ENCODE data around the gene MYO1B. TPM values are rescaled to one million over a fixed set of nuclear protein-coding genes. Genes with fewer than 3 reads are reported as not detected.

The MYO1B gene
- total and polyA plus RNA-seq, 3 experiments from 2014 or later: 0.12 to 4.6 (median 3.9) TPM

GRCh38 chr2:191204433-191204832 is 40.8 kb upstream of the MYO1B start:
- Histone ChIP-seq H3K27ac (ENCODE audit: low read depth, low read length) (peak overlapping the region; percentile 68), H3K9me3 (ENCODE audit: low read length) (no peaks in the 10 kb centered on the region), H3K4me3 (ENCODE audit: low read length) (peak overlapping the region; percentile 49), H3K36me3 (ENCODE audit: insufficient read depth, low read length) (no peaks in the 10 kb centered on the region), H3K27me3 (ENCODE audit: insufficient read depth, low read length, poor library complexity, severe bottlenecking) (no peaks in the 10 kb centered on the region), H3K4me1 (ENCODE audit: insufficient read depth, low read length) (peaks cover 43% of the 10 kb centered on the region)
- ChIA-PET POLR2A (no interaction called here), CTCF (interaction anchor here (1.3 to 3.5 kb wide), 3 partner anchors 11 to 40 kb away, joined by 3 to 13 read pairs (median 5); no protein-coding TSS in a partner anchor)
- DNase-seq: peak in 1 of 5 donors; percentile 48
- Mint-ChIP-seq H3K9me3 (no peaks in the 10 kb centered on the region), H3K36me3 (peaks cover 4 to 16% (median 13%) of the 10 kb centered on the region in 3 donors), H3K27ac (peak overlapping the region; percentile 85 to 99 (median 96)), H3K27me3 (no peaks in the 10 kb centered on the region), H3K4me1 (peaks cover 53 to 58% (median 57%) of the 10 kb centered on the region in 3 donors), H3K4me3 (peak overlapping the region; percentile 78 to 96 (median 90))

GRCh38 chr2:191206613-191207471 is 38.4 kb upstream of the MYO1B start:
- ChIA-PET CTCF (interaction anchor here (0.6 to 3.5 kb wide), 13 partner anchors 10 to 756 kb away, joined by 3 to 13 read pairs (median 3); partner anchors contain the start of gene STAT4), POLR2A (interaction anchor here (0.8 to 1.7 kb wide), 3 partner anchors 13 to 471 kb away, joined by 5 to 11 read pairs (median 6); partner anchors contain the start of genes NABP1 and STAT4)
- Mint-ChIP-seq H3K9me3 (peaks cover 0 to 3% (median 0%) of the 10 kb centered on the region in 5 donors), H3K36me3 (peaks cover 2 to 10% (median 10%) of the 10 kb centered on the region in 3 donors), H3K4me3 (peak overlapping the region; percentile 82 to 96 (median 92)), H3K27ac (peak overlapping the region; percentile 85 to 99 (median 96)), H3K4me1 (peaks cover 46 to 49% (median 49%) of the 10 kb centered on the region in 3 donors), H3K27me3 (no peaks in the 10 kb centered on the region)
- H3K36me3 ChIP-seq (ENCODE audit: insufficient read depth, low read length): no peaks in the 10 kb centered on the region
- no peaks in the 10 kb centered on the region for H3K9me3 ChIP-seq (ENCODE audit: low read length)
- no peaks in the 10 kb centered on the region for H3K27me3 ChIP-seq (ENCODE audit: insufficient read depth, low read length, poor library complexity, severe bottlenecking)
- peak overlapping the region; percentile 81 for H3K27ac ChIP-seq (ENCODE audit: low read depth, low read length)
- peaks cover 43% of the 10 kb centered on the region for H3K4me1 ChIP-seq (ENCODE audit: insufficient read depth, low read length)
- peak; percentile 29 to 78 (median 49) for DNase-seq
- H3K4me3 ChIP-seq (ENCODE audit: low read length): peak overlapping the region; percentile 52

- Mint-ChIP-seq H3K36me3 (peaks cover 5 to 12% (median 8%) of the 10 kb centered on the region in 3 donors), H3K4me1 (peaks cover 25 to 28% (median 27%) of the 10 kb centered on the region in 3 donors), H3K27me3 (no peaks in the 10 kb centered on the region), H3K4me3 (no peak overlapping the region), H3K27ac (no peak overlapping the region), H3K9me3 (peaks cover 0 to 10% (median 7%) of the 10 kb centered on the region in 5 donors)
- peaks cover 24% of the 10 kb centered on the region for H3K4me1 ChIP-seq (ENCODE audit: insufficient read depth, low read length)
- DNase-seq: no peak
- no peaks in the 10 kb centered on the region for H3K36me3 ChIP-seq (ENCODE audit: insufficient read depth, low read length)
- no peak overlapping the region for H3K4me3 ChIP-seq (ENCODE audit: low read length)
- ChIA-PET CTCF (interaction anchor here (1.9 kb wide), 1 partner anchor 9 kb away, joined by 10 read pairs; no protein-coding TSS in a partner anchor), POLR2A (no interaction called here)
- no peaks in the 10 kb centered on the region for H3K9me3 ChIP-seq (ENCODE audit: low read length)
- H3K27me3 ChIP-seq (ENCODE audit: insufficient read depth, low read length, poor library complexity, severe bottlenecking): no peaks in the 10 kb centered on the region
- H3K27ac ChIP-seq (ENCODE audit: low read depth, low read length): no peak overlapping the region
Observed at GRCh38 chr2:191209340-191209739, 35.9 kb upstream of the MYO1B start.

- Histone ChIP-seq H3K36me3 (ENCODE audit: insufficient read depth, low read length) (no peaks in the 10 kb centered on the region), H3K27ac (ENCODE audit: low read depth, low read length) (no peak overlapping the region), H3K4me1 (ENCODE audit: insufficient read depth, low read length) (peaks cover 6% of the 10 kb centered on the region), H3K4me3 (ENCODE audit: low read length) (no peak overlapping the region), H3K27me3 (ENCODE audit: insufficient read depth, low read length, poor library complexity, severe bottlenecking) (no peaks in the 10 kb centered on the region), H3K9me3 (ENCODE audit: low read length) (no peaks in the 10 kb centered on the region)
- H3K27ac Mint-ChIP-seq: no peak overlapping the region
- CTCF ChIA-PET: no interaction called here
- H3K4me1 Mint-ChIP-seq: peaks cover 4 to 6% (median 4%) of the 10 kb centered on the region in 3 donors
- POLR2A ChIA-PET: no interaction called here
- H3K27me3 Mint-ChIP-seq: peaks cover 0 to 2% of the 10 kb centered on the region in 2 donors
- H3K9me3 Mint-ChIP-seq: peaks cover 0 to 10% (median 7%) of the 10 kb centered on the region in 5 donors
- no peak for DNase-seq
- H3K36me3 Mint-ChIP-seq: peaks cover 0 to 8% (median 3%) of the 10 kb centered on the region in 3 donors
- no peak overlapping the region for H3K4me3 Mint-ChIP-seq
Observed at GRCh38 chr2:191212119-191212518, 33.1 kb upstream of the MYO1B start.

GRCh38 chr2:191213333-191213732 is 31.9 kb upstream of the MYO1B start:
- Histone ChIP-seq H3K4me1 (ENCODE audit: insufficient read depth, low read length) (no peaks in the 10 kb centered on the region), H3K9me3 (ENCODE audit: low read length) (no peaks in the 10 kb centered on the region), H3K36me3 (ENCODE audit: insufficient read depth, low read length) (no peaks in the 10 kb centered on the region), H3K4me3 (ENCODE audit: low read length) (no peak overlapping the region), H3K27ac (ENCODE audit: low read depth, low read length) (no peak overlapping the region), H3K27me3 (ENCODE audit: insufficient read depth, low read length, poor library complexity, severe bottlenecking) (no peaks in the 10 kb centered on the region)
- POLR2A ChIA-PET: no interaction called here
- Mint-ChIP-seq H3K9me3 (peaks cover 0 to 10% (median 7%) of the 10 kb centered on the region in 5 donors), H3K4me3 (no peak overlapping the region), H3K27me3 (peaks cover 0 to 2% of the 10 kb centered on the region in 2 donors), H3K36me3 (peaks cover 0 to 8% (median 3%) of the 10 kb centered on the region in 3 donors), H3K4me1 (no peaks in the 10 kb centered on the region), H3K27ac (no peak overlapping the region)
- CTCF ChIA-PET: no interaction called here
- no peak for DNase-seq

- peaks cover 0 to 8% (median 3%) of the 10 kb centered on the region in 3 donors for H3K36me3 Mint-ChIP-seq
- CTCF ChIA-PET: interaction anchor here (0.9 kb wide), 1 partner anchor 163 kb away, joined by 3 read pairs; no protein-coding TSS in a partner anchor
- no peak overlapping the region for H3K4me3 Mint-ChIP-seq
- no peak overlapping the region for H3K27ac Mint-ChIP-seq
- POLR2A ChIA-PET: no interaction called here
- Histone ChIP-seq H3K36me3 (ENCODE audit: insufficient read depth, low read length) (no peaks in the 10 kb centered on the region), H3K9me3 (ENCODE audit: low read length) (no peaks in the 10 kb centered on the region), H3K4me1 (ENCODE audit: insufficient read depth, low read length) (no peaks in the 10 kb centered on the region), H3K27ac (ENCODE audit: low read depth, low read length) (no peak overlapping the region), H3K27me3 (ENCODE audit: insufficient read depth, low read length, poor library complexity, severe bottlenecking) (no peaks in the 10 kb centered on the region), H3K4me3 (ENCODE audit: low read length) (no peak overlapping the region)
- no peak for DNase-seq
- peaks cover 0 to 10% (median 7%) of the 10 kb centered on the region in 5 donors for H3K9me3 Mint-ChIP-seq
- H3K4me1 Mint-ChIP-seq: no peaks in the 10 kb centered on the region
- H3K27me3 Mint-ChIP-seq: peaks cover 0 to 2% of the 10 kb centered on the region in 2 donors
Observed at GRCh38 chr2:191215230-191215629, 30.0 kb upstream of the MYO1B start.

- Histone ChIP-seq H3K27me3 (ENCODE audit: insufficient read depth, low read length, poor library complexity, severe bottlenecking) (no peaks in the 10 kb centered on the region), H3K4me3 (ENCODE audit: low read length) (no peak overlapping the region), H3K27ac (ENCODE audit: low read depth, low read length) (no peak overlapping the region), H3K9me3 (ENCODE audit: low read length) (no peaks in the 10 kb centered on the region), H3K4me1 (ENCODE audit: insufficient read depth, low read length) (no peaks in the 10 kb centered on the region), H3K36me3 (ENCODE audit: insufficient read depth, low read length) (no peaks in the 10 kb centered on the region)
- peaks cover 0 to 11% (median 3%) of the 10 kb centered on the region in 3 donors for H3K36me3 Mint-ChIP-seq
- POLR2A ChIA-PET: no interaction called here
- peaks cover 0 to 10% (median 7%) of the 10 kb centered on the region in 5 donors for H3K9me3 Mint-ChIP-seq
- CTCF ChIA-PET: no interaction called here
- no peaks in the 10 kb centered on the region for H3K4me1 Mint-ChIP-seq
- H3K27ac Mint-ChIP-seq: no peak overlapping the region
- no peak for DNase-seq
- no peak overlapping the region for H3K4me3 Mint-ChIP-seq
- H3K27me3 Mint-ChIP-seq: peaks cover 0 to 3% of the 10 kb centered on the region in 2 donors
Observed at GRCh38 chr2:191215666-191216065, 29.5 kb upstream of the MYO1B start.

- POLR2A ChIA-PET: no interaction called here
- H3K4me3 Mint-ChIP-seq: no peak overlapping the region
- CTCF ChIA-PET: interaction anchor here (0.8 to 3.4 kb wide), 10 partner anchors 9 to 945 kb away, joined by 3 to 13 read pairs (median 4); no protein-coding TSS in a partner anchor
Observed at GRCh38 chr2:191217580-191217979, 27.6 kb upstream of the MYO1B start.

More at GRCh38 chr2:191217580-191217979, 27.6 kb upstream of the MYO1B start:
- no peaks in the 10 kb centered on the region for H3K4me1 Mint-ChIP-seq
- H3K27me3 Mint-ChIP-seq: peaks cover 0 to 3% of the 10 kb centered on the region in 2 donors
- Histone ChIP-seq H3K27me3 (ENCODE audit: insufficient read depth, low read length, poor library complexity, severe bottlenecking) (no peaks in the 10 kb centered on the region), H3K36me3 (ENCODE audit: insufficient read depth, low read length) (no peaks in the 10 kb centered on the region), H3K4me1 (ENCODE audit: insufficient read depth, low read length) (no peaks in the 10 kb centered on the region), H3K4me3 (ENCODE audit: low read length) (no peak overlapping the region), H3K27ac (ENCODE audit: low read depth, low read length) (no peak overlapping the region), H3K9me3 (ENCODE audit: low read length) (no peaks in the 10 kb centered on the region)
- DNase-seq: no peak
- peaks cover 0 to 4% (median 3%) of the 10 kb centered on the region in 5 donors for H3K9me3 Mint-ChIP-seq
- no peak overlapping the region for H3K27ac Mint-ChIP-seq
- peaks cover 0 to 4% (median 2%) of the 10 kb centered on the region in 3 donors for H3K36me3 Mint-ChIP-seq

All from CD8-positive, alpha-beta memory T cell (primary cell).